Stomach (tissue), 9 donors: ENCODE data around the gene SIVA1. TPM values are rescaled to one million over a fixed set of nuclear protein-coding genes. Genes with fewer than 3 reads are reported as not detected.
A peak's percentile ranks its signal among the peaks of the same experiment; 100 is the strongest.

Experiments used
- DNase-seq, 2 donors: peaks; one replicate each; pipeline versions ENCODE4 v3.0.0 to v3.0.0-alpha.2; 2013 to 2019
- H3K27ac ChIP-seq, 5 donors: fragments of 200-600 bp in 4 of 5; sonication (generic) in 4 of 5; one replicate each; pipeline ENCODE4 v1.5.1; 2013 to 2019; ENCODE audit warnings: mild to moderate bottlenecking in 1 of 5, moderate library complexity in 1 of 5
- H3K27me3 ChIP-seq, 3 donors: fragments of 200-600 bp; sonication (generic); one replicate each; pipeline ENCODE4 v1.5.1; 2017 to 2019; ENCODE audit warnings: mixed run types in 1 of 3
- H3K36me3 ChIP-seq, 4 donors: fragments of 200-600 bp; sonication (generic); 1 replicate in 3 of 4; 2 replicates in 1 of 4; pipeline ENCODE4 v1.5.1; 2016 to 2019
- H3K4me1 ChIP-seq, 4 donors: fragments of 200-600 bp; sonication (generic); one replicate each; pipeline ENCODE4 v1.5.1; 2016 to 2019
- H3K4me3 ChIP-seq, 4 donors: fragments of 200-600 bp; sonication (generic) in 3 of 4; one replicate each; pipeline ENCODE4 v1.5.1; 2016 to 2019; ENCODE audit warnings: mild to moderate bottlenecking in 1 of 4
- H3K9me3 ChIP-seq, 4 donors: fragments of 200-600 bp; sonication (generic); one replicate each; pipeline ENCODE4 v1.5.1; 2016 to 2019
- CTCF ChIP-seq, 7 experiments: fragments of 450-650 bp in 4 of 7; fragments of 200-600 bp in 3 of 7; sonication (generic) in 3 of 7; IDR thresholded peaks; one replicate each; pipeline ENCODE4 v1.5.1; 2016 to 2019; ENCODE audit warnings: antibody characterized with exemption in 7 of 7, control low read depth in 2 of 7, mild to moderate bottlenecking in 1 of 7
- EP300 ChIP-seq: sonication (generic); formaldehyde crosslinking; IDR thresholded peaks from one replicate; pipeline ENCODE4 v1.6.1; 2017; ENCODE audit warnings: antibody characterized with exemption
- POLR2A ChIP-seq, 4 donors: fragments of 450-650 bp; IDR thresholded peaks; one replicate each; pipeline ENCODE4 v1.6.1; 2016; ENCODE audit warnings: antibody characterized with exemption in 4 of 4, control low read depth in 2 of 4, mild to moderate bottlenecking in 1 of 4, moderate library complexity in 1 of 4
- POLR2AphosphoS5 ChIP-seq, 3 donors: sonication (generic); formaldehyde crosslinking; IDR thresholded peaks; one replicate each; pipeline ENCODE4 v1.6.1; 2016; ENCODE audit warnings: antibody characterized with exemption in 3 of 3
- WGBS, 5 donors: extraction: QIAGEN DNeasy Blood & Tissue Kit in 3 of 5; methylation state at CpG; one replicate each; pipeline versions ENCODE4 v1.1.5 to v1.1.7; 2013 to 2018; 5-methylcytosine and 5-hydroxymethylcytosine counted together
- intact Hi-C: fragments of 100-400 bp; cut with DNase I; formaldehyde crosslinking; loops from one replicate; pipeline ENCODE4 v1.15.1; 2023; ENCODE audit warnings: low total_unique reads
- polyA plus RNA-seq, 3 donors: library from polyadenylated mRNA; stranded (reverse); fragments of 200-250 nt; gene quantifications; one replicate each; pipeline ENCODE4 v1.2.3, GENCODE V29; 2013
- total RNA-seq, 5 donors: library from RNA; depleted of rRNA; stranded (reverse); fragments of >200 nt; gene quantifications; one replicate each; pipeline versions ENCODE4 v1.1.0 to v1.2.3, GENCODE V29; 2014 to 2016
- donor health status: healthy with polysubstance abuse.
- donor health status: Bipolar disorder and iron deficiency.
- donor health status: healthy.

SIVA1 gene
- total and polyA plus RNA-seq, 8 donors, result 73.3 to 366 (median 230) TPM

GRCh38 chr14:104771918-104772706 lies 19.2 kb downstream of the SIVA1 start:
- Histone ChIP-seq H3K27ac (peak overlapping the region in 2 of 5 donors; percentile 46 to 50), H3K27me3 (no peaks in the 10 kb centered on the region), H3K4me1 (peaks cover 24 to 68% (median 54%) of the 10 kb centered on the region in 4 donors), H3K4me3 (no peak overlapping the region), H3K36me3 (peaks cover 30 to 76% (median 71%) of the 10 kb centered on the region in 4 donors), H3K9me3 (peaks cover 0 to 4% (median 0%) of the 10 kb centered on the region in 4 donors)
- TF ChIP-seq POLR2AphosphoS5 (IDR thresholded peaks at IDR 0.05) (peak in 2 of 3 donors; percentile 11 to 65), POLR2A (IDR thresholded peaks at IDR 0.05) (no peak)
- intact Hi-C loops, result loop anchor here (10.0 kb wide), 1 partner anchor 53 kb away; no protein-coding TSS in a partner anchor
- DNase-seq, result peak in 1 of 2 donors; percentile 67
- 65 to 91% (median 79%) methylated on average over 22 to 34 of the region's 34 CpGs for WGBS, 5 donors

GRCh38 chr14:104772707-104773504 lies 20.0 kb downstream of the SIVA1 start:
- no peak overlapping the region for H3K4me3 ChIP-seq
- WGBS, 5 donors, result 88 to 94% (median 90%) methylated on average over 31 to 38 of the region's 38 CpGs
- intact Hi-C loops, result loop anchor here (10.0 kb wide), 1 partner anchor 52 kb away; no protein-coding TSS in a partner anchor
- H3K27ac ChIP-seq, result peak overlapping the region in 3 of 5 donors; percentile 6 to 46 (median 39)
- no peak for DNase-seq
- H3K9me3 ChIP-seq, result peaks cover 0 to 4% (median 0%) of the 10 kb centered on the region in 4 donors
- no peaks in the 10 kb centered on the region for H3K27me3 ChIP-seq
- peaks cover 24 to 74% (median 61%) of the 10 kb centered on the region in 4 donors for H3K4me1 ChIP-seq
- no peak for TF ChIP-seq EP300
- TF ChIP-seq POLR2AphosphoS5 (IDR thresholded peaks at IDR 0.05), result no peak
- no peak for TF ChIP-seq CTCF (IDR thresholded peaks at IDR 0.05)
- no peak for TF ChIP-seq POLR2A (IDR thresholded peaks at IDR 0.05)
- peaks cover 35 to 83% (median 71%) of the 10 kb centered on the region in 4 donors for H3K36me3 ChIP-seq

DNA sequence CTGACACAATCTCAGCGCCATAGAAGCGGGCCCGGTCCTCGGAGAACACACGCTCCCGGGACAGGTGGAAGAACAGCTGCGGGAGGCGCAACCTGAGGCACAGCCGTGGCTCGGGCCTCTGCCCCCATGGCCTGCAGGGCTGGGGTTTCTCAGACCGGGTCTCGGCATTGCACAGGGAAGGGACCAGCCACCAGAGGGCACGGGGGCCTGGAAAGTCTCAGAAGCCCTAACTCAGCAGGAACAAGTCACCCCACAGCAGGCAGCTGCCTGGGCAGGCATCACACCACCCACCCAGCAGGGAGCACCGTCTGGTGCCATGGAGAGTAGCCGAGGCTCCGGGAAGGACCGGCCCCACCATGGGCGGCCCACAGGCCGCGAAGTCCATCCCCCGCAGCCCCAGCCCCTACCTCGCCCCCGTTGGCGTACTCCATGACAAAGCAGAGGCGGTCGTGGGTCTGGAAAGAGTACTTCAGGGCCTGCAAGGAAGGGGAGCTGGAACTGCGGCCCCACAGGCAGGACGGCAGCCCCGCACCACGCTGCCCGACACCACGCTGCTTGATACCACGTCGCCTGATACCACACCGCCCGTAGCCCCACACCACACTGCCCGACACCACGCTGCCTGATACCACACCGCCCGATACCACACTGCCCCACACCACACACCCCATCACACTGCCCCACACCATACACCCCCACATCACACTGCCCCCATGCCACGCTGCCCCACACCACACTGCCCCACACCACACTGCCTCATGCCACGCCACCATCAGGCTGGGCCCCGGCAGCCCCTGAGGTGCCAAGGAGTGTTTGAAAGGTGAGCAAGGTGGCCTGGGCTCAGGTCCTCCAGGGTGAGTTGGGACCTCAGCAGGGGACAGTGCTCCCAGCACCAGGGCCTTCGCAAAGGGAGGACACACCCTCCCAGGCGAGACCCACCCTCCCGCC lies 20.8 kb downstream of the SIVA1 start:
- no peak for DNase-seq
- peaks cover 0 to 4% (median 0%) of the 10 kb centered on the region in 4 donors for H3K9me3 ChIP-seq

More for the DNA sequence above, 20.8 kb downstream of the SIVA1 start:
- Histone ChIP-seq H3K27ac (peak overlapping the region; percentile 15 to 62 (median 39)), H3K36me3 (peaks cover 37 to 90% (median 73%) of the 10 kb centered on the region in 4 donors), H3K4me1 (peaks cover 17 to 70% (median 59%) of the 10 kb centered on the region in 4 donors), H3K27me3 (no peaks in the 10 kb centered on the region), H3K4me3 (no peak overlapping the region)
- 68 to 85% (median 78%) methylated on average over 10 to 46 of the region's 46 CpGs for WGBS, 5 donors
- TF ChIP-seq POLR2A (IDR thresholded peaks at IDR 0.05), result no peak
- peak in 1 of 7 experiments; percentile 8 for TF ChIP-seq CTCF (IDR thresholded peaks at IDR 0.05)
- intact Hi-C loops, result loop anchor here (10.0 kb wide), 1 partner anchor 51 kb away; no protein-coding TSS in a partner anchor
